H1 (cell line): ENCODE results near the gene UCMA. TPM values are rescaled to one million over a fixed set of nuclear protein-coding genes. Genes with fewer than 3 reads are reported as not detected.

ENCODE experiments used
- CHD2 ChIP-seq: IDR thresholded peaks from 2 replicates; pipeline ENCODE4 v1.6.1; 2012; ENCODE audit warnings: low read length, improper control_type of control experiment
- FOSL1 ChIP-seq: IDR thresholded peaks from 2 replicates; pipeline ENCODE4 v1.6.1; 2011; ENCODE audit warnings: mild to moderate bottlenecking, low read depth, low read length, moderate library complexity; ENCODE audit not compliant: insufficient read depth
- JUND ChIP-seq: IDR thresholded peaks from 2 replicates; pipeline ENCODE4 v1.6.1; 2011; ENCODE audit warnings: mild to moderate bottlenecking, improper control_type of control experiment, low read length
- KDM5A ChIP-seq: fragments of 200-600 bp; IDR thresholded peaks from 2 replicates; pipeline ENCODE4 v1.7.1; 2012; ENCODE audit warnings: mild to moderate bottlenecking, low read length, inconsistent platforms, mixed read lengths
- POLR2A ChIP-seq, 2 experiments: IDR thresholded peaks; 1 replicate in 1 of 2; 2 replicates in 1 of 2; pipeline ENCODE4 v1.6.1; 2011; ENCODE audit warnings: low read depth in 2 of 2, low read length in 2 of 2, mild to moderate bottlenecking in 2 of 2; ENCODE audit errors: control extremely low read depth in 1 of 2
- RAD21 ChIP-seq, 2 experiments: IDR thresholded peaks in 1 of 2; conservative IDR thresholded peaks in 1 of 2; 2 replicates each; pipeline ENCODE4 v1.6.1; 2011; ENCODE audit warnings: low read depth in 2 of 2, low read length in 2 of 2, improper control_type of control experiment in 1 of 2, inconsistent platforms in 1 of 2, mild to moderate bottlenecking in 1 of 2, moderate library complexity in 1 of 2
- RXRA ChIP-seq: IDR thresholded peaks from 2 replicates; pipeline ENCODE4 v1.6.1; 2011; ENCODE audit warnings: low read depth, mild to moderate bottlenecking, low read length, moderate library complexity; ENCODE audit not compliant: insufficient read depth
- SAP30 ChIP-seq: fragments of 300-600 bp; sonication (generic); IDR thresholded peaks from 2 replicates; pipeline ENCODE4 v1.7.1; 2012; ENCODE audit warnings: low read length, moderate library complexity, mild to moderate bottlenecking, inconsistent platforms; ENCODE audit not compliant: insufficient read depth, insufficient replicate concordance
- SIX5 ChIP-seq: IDR thresholded peaks from 2 replicates; pipeline ENCODE4 v1.6.1; 2011; ENCODE audit warnings: mild to moderate bottlenecking, low read depth, low read length
- SP1 ChIP-seq: IDR thresholded peaks from 2 replicates; pipeline ENCODE4 v1.6.1; 2011; ENCODE audit warnings: low read depth, low read length
- SP2 ChIP-seq: IDR thresholded peaks from 2 replicates; pipeline ENCODE4 v1.6.1; 2012; ENCODE audit warnings: mild to moderate bottlenecking, low read length, inconsistent platforms
- SP4 ChIP-seq: IDR thresholded peaks from 2 replicates; pipeline ENCODE4 v1.6.1; 2012; ENCODE audit warnings: low read length, inconsistent platforms
- TAF1 ChIP-seq: IDR thresholded peaks from 2 replicates; pipeline ENCODE4 v1.6.1; 2011; ENCODE audit warnings: mild to moderate bottlenecking, low read depth, low read length
- TCF12 ChIP-seq: IDR thresholded peaks from 2 replicates; pipeline ENCODE4 v1.6.1; 2011; ENCODE audit warnings: low read depth, mild to moderate bottlenecking, low read length
- YY1 ChIP-seq: IDR thresholded peaks from 2 replicates; pipeline ENCODE4 v1.6.1; 2011; ENCODE audit warnings: low read depth, mild to moderate bottlenecking, low read length
- ZNF274 ChIP-seq: IDR thresholded peaks from 2 replicates; pipeline ENCODE4 v1.7.0; 2012; ENCODE audit warnings: low read length, borderline replicate concordance; ENCODE audit errors: extremely low read depth
- polyA plus RNA-seq, 7 experiments: library from polyadenylated mRNA; depleted of rRNA in 3 of 7; stranded (reverse) in 5 of 7; unstranded in 2 of 7; fragments of >200 nt in 5 of 7; fragments of 200-250 nt in 2 of 7; gene quantifications; 1 replicate in 5 of 7; 2 replicates in 1 of 7; 4 replicates in 1 of 7; pipeline versions ENCODE4 v1.2.1 to v1.2.3, GENCODE V29; 2011 to 2013; ENCODE audit warnings: missing spikeins in 2 of 7, mixed read lengths in 2 of 7
- total RNA-seq: library from RNA; stranded (reverse); fragmentation: NEBNext Ultra II Directional; extraction: Animal tissue kit (Norgen Biotek cat#: 25700); gene quantifications from 2 replicates; pipeline ENCODE4 v1.2.1, GENCODE V29; 2021
- TF ChIP-seq, protein P1 (sequence below): IDR thresholded peaks from 2 replicates; pipeline ENCODE4 v1.6.1; 2012; ENCODE audit warnings: inconsistent platforms
- TF ChIP-seq, protein P2 (sequence below): IDR thresholded peaks from 2 replicates; pipeline ENCODE4 v1.6.1; 2012; ENCODE audit warnings: low read length, inconsistent platforms
- TF ChIP-seq, protein P3 (sequence below), 3 experiments: IDR thresholded peaks; 1 replicate in 2 of 3; 2 replicates in 1 of 3; pipeline versions ENCODE4 v1.5.1 to v1.6.1; 2011; ENCODE audit warnings: low read length in 3 of 3, mild to moderate bottlenecking in 3 of 3, inconsistent platforms in 2 of 3, low read depth in 1 of 3, moderate library complexity in 1 of 3; ENCODE audit not compliant: insufficient read depth in 1 of 3; ENCODE audit errors: control extremely low read depth in 1 of 3
- TF ChIP-seq, protein P4 (sequence below): IDR thresholded peaks from 2 replicates; pipeline ENCODE4 v1.6.1; 2012; ENCODE audit warnings: inconsistent platforms

The UCMA gene
- total and polyA plus RNA-seq, 2 of the 8 experiments (the other 6 are each of a cell fraction or from before 2014, with no cell fraction given): 1.2 to 4.6 TPM

DNA sequence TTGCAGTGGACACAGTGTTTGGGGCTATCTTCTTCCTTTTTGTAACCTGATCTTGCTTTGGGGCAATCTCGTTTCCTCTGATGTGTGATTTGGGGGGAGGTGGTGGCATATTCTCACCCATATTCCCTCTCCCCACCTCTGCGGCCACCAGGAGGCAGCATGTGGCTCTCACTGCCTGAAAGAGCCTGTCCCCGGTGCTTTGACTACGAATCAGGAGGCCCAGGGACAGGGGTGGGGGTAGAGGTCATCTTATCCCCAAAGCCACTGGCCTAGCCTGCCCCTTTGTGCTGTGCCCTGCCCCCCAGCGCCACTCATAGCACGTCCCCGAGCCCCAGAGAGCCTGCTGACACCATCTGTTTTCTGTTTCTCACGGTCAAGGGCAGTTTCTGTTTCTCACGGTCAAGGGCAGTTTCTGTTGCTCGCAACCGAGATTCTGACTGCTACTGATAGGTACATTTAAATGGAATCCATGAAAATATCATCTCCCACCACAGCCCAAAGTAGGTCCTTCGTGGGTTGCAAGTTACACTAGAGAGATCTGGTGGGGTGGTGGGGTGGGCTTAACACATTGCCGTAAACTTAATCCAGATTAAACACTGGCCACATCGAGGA lies 37.5 kb upstream of the UCMA start (continued):
- TF ChIP-seq, protein P1, sequence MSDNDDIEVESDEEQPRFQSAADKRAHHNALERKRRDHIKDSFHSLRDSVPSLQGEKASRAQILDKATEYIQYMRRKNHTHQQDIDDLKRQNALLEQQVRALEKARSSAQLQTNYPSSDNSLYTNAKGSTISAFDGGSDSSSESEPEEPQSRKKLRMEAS: peak; percentile 65
- TF ChIP-seq SP4: 0 out of 2 replicates have a peak, but pooled peaks have one; percentile 32
- TF ChIP-seq SIX5: no peak
- TF ChIP-seq ZNF274: no peak
- no peak for TF ChIP-seq FOSL1
- TF ChIP-seq, protein P2, sequence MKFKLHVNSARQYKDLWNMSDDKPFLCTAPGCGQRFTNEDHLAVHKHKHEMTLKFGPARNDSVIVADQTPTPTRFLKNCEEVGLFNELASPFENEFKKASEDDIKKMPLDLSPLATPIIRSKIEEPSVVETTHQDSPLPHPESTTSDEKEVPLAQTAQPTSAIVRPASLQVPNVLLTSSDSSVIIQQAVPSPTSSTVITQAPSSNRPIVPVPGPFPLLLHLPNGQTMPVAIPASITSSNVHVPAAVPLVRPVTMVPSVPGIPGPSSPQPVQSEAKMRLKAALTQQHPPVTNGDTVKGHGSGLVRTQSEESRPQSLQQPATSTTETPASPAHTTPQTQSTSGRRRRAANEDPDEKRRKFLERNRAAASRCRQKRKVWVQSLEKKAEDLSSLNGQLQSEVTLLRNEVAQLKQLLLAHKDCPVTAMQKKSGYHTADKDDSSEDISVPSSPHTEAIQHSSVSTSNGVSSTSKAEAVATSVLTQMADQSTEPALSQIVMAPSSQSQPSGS: 0 out of 2 replicates have a peak, but pooled peaks have one; percentile 70
- no peak for TF ChIP-seq SP2
- TF ChIP-seq CHD2: no peak
- TF ChIP-seq, protein P3, sequence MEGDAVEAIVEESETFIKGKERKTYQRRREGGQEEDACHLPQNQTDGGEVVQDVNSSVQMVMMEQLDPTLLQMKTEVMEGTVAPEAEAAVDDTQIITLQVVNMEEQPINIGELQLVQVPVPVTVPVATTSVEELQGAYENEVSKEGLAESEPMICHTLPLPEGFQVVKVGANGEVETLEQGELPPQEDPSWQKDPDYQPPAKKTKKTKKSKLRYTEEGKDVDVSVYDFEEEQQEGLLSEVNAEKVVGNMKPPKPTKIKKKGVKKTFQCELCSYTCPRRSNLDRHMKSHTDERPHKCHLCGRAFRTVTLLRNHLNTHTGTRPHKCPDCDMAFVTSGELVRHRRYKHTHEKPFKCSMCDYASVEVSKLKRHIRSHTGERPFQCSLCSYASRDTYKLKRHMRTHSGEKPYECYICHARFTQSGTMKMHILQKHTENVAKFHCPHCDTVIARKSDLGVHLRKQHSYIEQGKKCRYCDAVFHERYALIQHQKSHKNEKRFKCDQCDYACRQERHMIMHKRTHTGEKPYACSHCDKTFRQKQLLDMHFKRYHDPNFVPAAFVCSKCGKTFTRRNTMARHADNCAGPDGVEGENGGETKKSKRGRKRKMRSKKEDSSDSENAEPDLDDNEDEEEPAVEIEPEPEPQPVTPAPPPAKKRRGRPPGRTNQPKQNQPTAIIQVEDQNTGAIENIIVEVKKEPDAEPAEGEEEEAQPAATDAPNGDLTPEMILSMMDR (IDR thresholded peaks at IDR 0.05; ENCODE audit: control extremely low read depth in 1 of 3, insufficient read depth in 1 of 3, low read depth in 1 of 3, low read length in 3 of 3): peak; percentile 72 to 88 (median 84)
- TF ChIP-seq JUND: no peak
- TF ChIP-seq RAD21 (IDR thresholded peaks at IDR 0.05 in 1 of 2, conservative IDR thresholded peaks at IDR 0.05 in 1 of 2; ENCODE audit: low read depth in 2 of 2, low read length in 2 of 2): peak; percentile 60 to 77
- TF ChIP-seq SAP30: no peak
- peak; percentile 34; the same call in 1 of the 2 replicates for TF ChIP-seq TAF1
- TF ChIP-seq RXRA: no peak
- TF ChIP-seq TCF12: 0 out of 2 replicates have a peak, but pooled peaks have one; percentile 40
- peak; percentile 9; the same call in 1 of the 2 replicates for TF ChIP-seq YY1
- TF ChIP-seq, protein P4, sequence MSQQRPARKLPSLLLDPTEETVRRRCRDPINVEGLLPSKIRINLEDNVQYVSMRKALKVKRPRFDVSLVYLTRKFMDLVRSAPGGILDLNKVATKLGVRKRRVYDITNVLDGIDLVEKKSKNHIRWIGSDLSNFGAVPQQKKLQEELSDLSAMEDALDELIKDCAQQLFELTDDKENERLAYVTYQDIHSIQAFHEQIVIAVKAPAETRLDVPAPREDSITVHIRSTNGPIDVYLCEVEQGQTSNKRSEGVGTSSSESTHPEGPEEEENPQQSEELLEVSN: peak; percentile 51; the same call in 1 of the 2 replicates
- no peak for TF ChIP-seq KDM5A
- TF ChIP-seq POLR2A (IDR thresholded peaks at IDR 0.05; ENCODE audit: control extremely low read depth in 1 of 2, low read depth in 2 of 2, low read length in 2 of 2): no peak
- peak; percentile 51; the same call in 1 of the 2 replicates for TF ChIP-seq SP1
